Peyer's patch (tissue), 4 donors: ENCODE measurements around the gene ROPN1B. TPM values are rescaled to one million over a fixed set of nuclear protein-coding genes. Genes with fewer than 3 reads are reported as not detected.

Experiments used
- DNase-seq, 3 donors: peaks; one replicate each; pipeline ENCODE4 v3.0.0-alpha.2; 2017 to 2019
- H3K27ac ChIP-seq, 4 donors: fragments of 200-600 bp; sonication (generic); one replicate each; pipeline ENCODE4 v1.5.1; 2016 to 2019
- H3K27me3 ChIP-seq, 2 donors: fragments of 200-600 bp; sonication (generic); one replicate each; pipeline ENCODE4 v1.5.1; 2019
- H3K36me3 ChIP-seq, 3 donors: fragments of 200-600 bp; sonication (generic); one replicate each; pipeline ENCODE4 v1.5.1; 2016 to 2019
- H3K4me1 ChIP-seq, 4 donors: fragments of 200-600 bp; sonication (generic); one replicate each; pipeline ENCODE4 v1.5.1; 2016 to 2019
- H3K4me3 ChIP-seq, 4 donors: fragments of 200-600 bp; sonication (generic); 1 replicate in 3 of 4; 2 replicates in 1 of 4; pipeline ENCODE4 v1.5.1; 2016 to 2019; ENCODE audit warnings: mild to moderate bottlenecking in 1 of 4
- H3K9me3 ChIP-seq, 4 donors: fragments of 200-600 bp; sonication (generic); one replicate each; pipeline ENCODE4 v1.5.1; 2016 to 2019; ENCODE audit warnings: mild to moderate bottlenecking in 1 of 4
- POLR2A ChIP-seq, 2 donors: fragments of 450-650 bp; IDR thresholded peaks; one replicate each; pipeline ENCODE4 v1.5.1; 2017; ENCODE audit warnings: antibody characterized with exemption in 2 of 2, mild to moderate bottlenecking in 2 of 2, moderate library complexity in 2 of 2
- total RNA-seq, 4 donors: library from RNA; depleted of rRNA; stranded (reverse); fragments of >200 nt; gene quantifications; one replicate each; pipeline ENCODE4 v1.1.0, GENCODE V29; 2016
- TF ChIP-seq, protein P1 (sequence below), 6 experiments: fragments of 450-650 bp in 4 of 6; fragments of 200-600 bp in 2 of 6; sonication (generic) in 1 of 6; IDR thresholded peaks; one replicate each; pipeline ENCODE4 v1.5.1; 2017 to 2019; ENCODE audit warnings: antibody characterized with exemption in 6 of 6, mild to moderate bottlenecking in 3 of 6, moderate library complexity in 1 of 6

The ROPN1B gene
- total RNA-seq, 4 donors from 2014 or later: not detected

DNA sequence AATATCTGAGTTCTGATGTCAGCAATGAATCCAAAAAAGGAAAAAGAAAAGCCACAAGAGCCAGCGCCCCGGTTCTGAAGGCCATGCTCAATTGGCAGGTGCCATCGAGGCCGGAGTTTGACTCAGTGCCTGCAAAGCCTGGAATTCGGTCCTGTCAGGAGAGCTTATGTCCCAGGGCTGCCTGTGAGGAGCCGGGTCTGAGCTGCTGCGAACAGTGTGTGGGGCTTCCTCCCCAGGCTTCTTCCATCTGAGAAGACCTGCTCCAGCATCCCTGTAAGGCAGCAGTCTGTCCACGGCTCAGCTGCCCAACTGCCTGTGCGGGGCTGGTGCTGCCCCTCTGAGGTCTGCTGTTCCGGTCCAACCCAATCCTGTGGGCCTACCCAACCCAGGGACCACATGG, 46.1 kb downstream of the ROPN1B start:
- H3K27me3 ChIP-seq: no peaks in the 10 kb centered on the region
- no peaks in the 10 kb centered on the region for H3K9me3 ChIP-seq
- TF ChIP-seq POLR2A (IDR thresholded peaks at IDR 0.05): no peak
- TF ChIP-seq, protein P1, sequence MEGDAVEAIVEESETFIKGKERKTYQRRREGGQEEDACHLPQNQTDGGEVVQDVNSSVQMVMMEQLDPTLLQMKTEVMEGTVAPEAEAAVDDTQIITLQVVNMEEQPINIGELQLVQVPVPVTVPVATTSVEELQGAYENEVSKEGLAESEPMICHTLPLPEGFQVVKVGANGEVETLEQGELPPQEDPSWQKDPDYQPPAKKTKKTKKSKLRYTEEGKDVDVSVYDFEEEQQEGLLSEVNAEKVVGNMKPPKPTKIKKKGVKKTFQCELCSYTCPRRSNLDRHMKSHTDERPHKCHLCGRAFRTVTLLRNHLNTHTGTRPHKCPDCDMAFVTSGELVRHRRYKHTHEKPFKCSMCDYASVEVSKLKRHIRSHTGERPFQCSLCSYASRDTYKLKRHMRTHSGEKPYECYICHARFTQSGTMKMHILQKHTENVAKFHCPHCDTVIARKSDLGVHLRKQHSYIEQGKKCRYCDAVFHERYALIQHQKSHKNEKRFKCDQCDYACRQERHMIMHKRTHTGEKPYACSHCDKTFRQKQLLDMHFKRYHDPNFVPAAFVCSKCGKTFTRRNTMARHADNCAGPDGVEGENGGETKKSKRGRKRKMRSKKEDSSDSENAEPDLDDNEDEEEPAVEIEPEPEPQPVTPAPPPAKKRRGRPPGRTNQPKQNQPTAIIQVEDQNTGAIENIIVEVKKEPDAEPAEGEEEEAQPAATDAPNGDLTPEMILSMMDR (IDR thresholded peaks at IDR 0.05): no peak
- H3K4me1 ChIP-seq: no peaks in the 10 kb centered on the region
- no peak overlapping the region for H3K27ac ChIP-seq
- H3K4me3 ChIP-seq: no peak overlapping the region
- no peak for DNase-seq
- H3K36me3 ChIP-seq: peaks cover 0 to 12% (median 0%) of the 10 kb centered on the region in 3 donors

- H3K27ac ChIP-seq: no peak overlapping the region
- H3K36me3 ChIP-seq: peaks cover 0 to 12% (median 0%) of the 10 kb centered on the region in 3 donors
- no peaks in the 10 kb centered on the region for H3K4me1 ChIP-seq
- no peaks in the 10 kb centered on the region for H3K9me3 ChIP-seq
- no peaks in the 10 kb centered on the region for H3K27me3 ChIP-seq
- no peak for DNase-seq
- TF ChIP-seq, protein P1 (IDR thresholded peaks at IDR 0.05): no peak
- no peak for TF ChIP-seq POLR2A (IDR thresholded peaks at IDR 0.05)
- no peak overlapping the region for H3K4me3 ChIP-seq
Observed at GRCh38 chr3:126016616-126017015, 47.6 kb downstream of the ROPN1B start.

DNA sequence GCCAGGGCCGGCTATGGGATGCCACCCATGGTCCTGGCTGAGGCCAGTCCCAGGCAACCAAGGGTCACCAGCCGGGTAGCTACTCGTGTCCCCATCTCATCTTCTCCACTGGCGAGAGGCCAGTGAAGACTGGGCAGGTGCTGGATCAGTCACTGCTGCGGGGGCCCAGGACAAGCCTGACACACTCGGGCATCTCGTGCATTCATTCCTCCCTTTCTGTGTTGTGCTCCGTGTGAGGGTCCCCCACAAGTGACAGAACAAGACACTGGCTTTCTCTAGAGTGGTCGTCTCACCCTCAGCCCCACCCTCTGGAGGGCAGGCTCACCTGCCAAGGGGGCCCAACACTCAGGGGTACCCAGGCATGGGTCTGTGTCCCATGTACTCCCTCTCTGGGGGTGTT, 48.4 kb downstream of the ROPN1B start:
- Histone ChIP-seq H3K36me3 (peaks cover 0 to 10% (median 0%) of the 10 kb centered on the region in 3 donors), H3K9me3 (no peaks in the 10 kb centered on the region), H3K4me1 (no peaks in the 10 kb centered on the region), H3K4me3 (no peak overlapping the region), H3K27ac (no peak overlapping the region), H3K27me3 (no peaks in the 10 kb centered on the region)
- no peak for DNase-seq
- TF ChIP-seq POLR2A (IDR thresholded peaks at IDR 0.05): no peak
- TF ChIP-seq, protein P1 (IDR thresholded peaks at IDR 0.05): no peak

- no peak overlapping the region for H3K27ac ChIP-seq
- peaks cover 0 to 15% (median 0%) of the 10 kb centered on the region in 3 donors for H3K36me3 ChIP-seq
- no peaks in the 10 kb centered on the region for H3K27me3 ChIP-seq
- H3K4me1 ChIP-seq: no peaks in the 10 kb centered on the region
- no peaks in the 10 kb centered on the region for H3K9me3 ChIP-seq
- no peak for DNase-seq
- no peak overlapping the region for H3K4me3 ChIP-seq
- TF ChIP-seq, protein P1 (IDR thresholded peaks at IDR 0.05): no peak
- no peak for TF ChIP-seq POLR2A (IDR thresholded peaks at IDR 0.05)
Observed at GRCh38 chr3:126018545-126018944, 49.6 kb downstream of the ROPN1B start.

- DNase-seq: no peak
- Histone ChIP-seq H3K27me3 (no peaks in the 10 kb centered on the region), H3K36me3 (peaks cover 0 to 15% (median 0%) of the 10 kb centered on the region in 3 donors), H3K4me1 (no peaks in the 10 kb centered on the region), H3K27ac (no peak overlapping the region), H3K4me3 (no peak overlapping the region), H3K9me3 (no peaks in the 10 kb centered on the region)
- TF ChIP-seq POLR2A (IDR thresholded peaks at IDR 0.05): no peak
- TF ChIP-seq, protein P1 (IDR thresholded peaks at IDR 0.05): no peak
Observed at GRCh38 chr3:126018995-126019394, 50.0 kb downstream of the ROPN1B start.

DNA sequence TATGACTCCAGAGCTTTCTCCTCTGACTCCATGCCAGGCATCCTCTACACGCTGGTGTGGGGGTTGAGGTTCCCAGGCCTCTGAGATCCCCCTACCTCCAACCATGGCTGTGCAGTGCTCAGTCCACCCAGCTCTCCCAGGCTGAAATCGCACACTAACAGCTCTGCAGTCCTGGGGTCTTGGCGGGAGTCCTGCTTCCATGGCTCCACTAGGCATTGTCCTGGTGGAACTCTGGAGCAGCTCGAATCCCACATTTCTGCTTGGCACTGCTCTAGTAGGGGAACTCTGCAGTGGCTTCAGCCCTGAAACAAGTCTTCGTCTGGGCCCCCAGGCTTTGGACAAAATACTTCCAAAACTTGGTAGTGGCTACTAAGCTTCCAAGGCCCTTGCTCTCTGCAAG, 50.7 kb downstream of the ROPN1B start:
- peaks cover 0 to 15% (median 0%) of the 10 kb centered on the region in 3 donors for H3K36me3 ChIP-seq

More for the DNA sequence above, 50.7 kb downstream of the ROPN1B start:
- H3K9me3 ChIP-seq: no peaks in the 10 kb centered on the region
- TF ChIP-seq POLR2A (IDR thresholded peaks at IDR 0.05): no peak
- TF ChIP-seq, protein P1 (IDR thresholded peaks at IDR 0.05): no peak
- H3K4me1 ChIP-seq: no peaks in the 10 kb centered on the region
- H3K27ac ChIP-seq: no peak overlapping the region
- no peak overlapping the region for H3K4me3 ChIP-seq
- no peaks in the 10 kb centered on the region for H3K27me3 ChIP-seq
- DNase-seq: no peak
